Middle frontal gyrus (tissue), 1 donor: ENCODE data around the gene ANXA8.
"Not testable (repeated sequence)": the region's sequence is repeated elsewhere in the genome, so short reads cannot be mapped to it uniquely, and the experiment has no call there.

Experiments
- DNase-seq: peaks from one replicate; pipeline ENCODE4 v3.0.0-alpha.2; 2015; ENCODE audit warnings: low spot score; ENCODE audit errors: extremely low spot score

The ANXA8 gene

GRCh38 chr10:47483923-47484322 is at the start of gene ANXA8:
ANXA8 (minus strand) TSS chr10:47484115; CDS start chr10:47483933, 182 bp downstream.
- DNase-seq, result not testable (repeated sequence)

- not testable (repeated sequence) for DNase-seq
Measured at GRCh38 chr10:47523475-47523874, 39.6 kb upstream of the ANXA8 start, which contains the start of gene AGAP9. AGAP9 (minus strand) TSS chr10:47523638; CDS start chr10:47523526, 112 bp downstream.

GRCh38 chr10:47502313-47502712 is 18.4 kb upstream of the ANXA8 start:
- DNase-seq, result not testable (repeated sequence)

- DNase-seq, result not testable (repeated sequence)
Measured at GRCh38 chr10:47494226-47494625, 10.3 kb upstream of the ANXA8 start.

GRCh38 chr10:47491600-47491999 is 7.7 kb upstream of the ANXA8 start, which contains the start of gene FAM25G:
FAM25G (minus strand) TSS chr10:47491700; CDS start chr10:47491674, 26 bp downstream.
- not testable (repeated sequence) for DNase-seq

- not testable (repeated sequence) for DNase-seq
Measured at GRCh38 chr10:47489630-47490029, 5.7 kb upstream of the ANXA8 start.

- DNase-seq, result not testable (repeated sequence)
Measured at GRCh38 chr10:47485943-47486342, 2.0 kb upstream of the ANXA8 start.

GRCh38 chr10:47484786-47485185 is 871 bp upstream of the ANXA8 start:
- DNase-seq, result not testable (repeated sequence)

GRCh38 chr10:47482367-47482766 is 1.5 kb downstream of the ANXA8 start:
- DNase-seq, result not testable (repeated sequence)

- not testable (repeated sequence) for DNase-seq
Measured at GRCh38 chr10:47481768-47482181, 2.1 kb downstream of the ANXA8 start.

GRCh38 chr10:47481182-47481766 is 2.6 kb downstream of the ANXA8 start:
- DNase-seq, result not testable (repeated sequence)

- DNase-seq, result not testable (repeated sequence)
Measured at GRCh38 chr10:47480133-47480532, 3.8 kb downstream of the ANXA8 start.

- DNase-seq, result not testable (repeated sequence)
Measured at GRCh38 chr10:47478114-47478513, 5.8 kb downstream of the ANXA8 start.

- DNase-seq, result not testable (repeated sequence)
Measured at GRCh38 chr10:47477078-47477477, 6.8 kb downstream of the ANXA8 start.

- not testable (repeated sequence) for DNase-seq
Measured at GRCh38 chr10:47475101-47475500, 8.8 kb downstream of the ANXA8 start.

- not testable (repeated sequence) for DNase-seq
Measured at GRCh38 chr10:47473516-47473915, 10.4 kb downstream of the ANXA8 start.

- DNase-seq, result not testable (repeated sequence)
Measured at GRCh38 chr10:47472647-47473046, 11.3 kb downstream of the ANXA8 start.

GRCh38 chr10:47472072-47472471 is 11.8 kb downstream of the ANXA8 start:
- not testable (repeated sequence) for DNase-seq

- not testable (repeated sequence) for DNase-seq
Measured at GRCh38 chr10:47468731-47469528, 15.0 kb downstream of the ANXA8 start.

- not testable (repeated sequence) for DNase-seq
Measured at GRCh38 chr10:47467957-47468356, 16.0 kb downstream of the ANXA8 start.

GRCh38 chr10:47467458-47467857 is 16.5 kb downstream of the ANXA8 start:
- DNase-seq, result not testable (repeated sequence)
